Tibial artery (tissue), 4 donors: ENCODE measurements around the gene RWDD2A.

Experiments
- DNase-seq, 2 donors: peaks; one replicate each; pipeline ENCODE4 v3.0.0-alpha.2; 2019
- H3K27ac ChIP-seq, 2 donors: fragments of 200-600 bp; sonication (generic) in 1 of 2; 1 replicate in 1 of 2; 2 replicates in 1 of 2; pipeline ENCODE4 v1.5.1; 2018 to 2019; ENCODE audit warnings: mild to moderate bottlenecking in 1 of 2
- H3K27me3 ChIP-seq, 2 donors: fragments of 200-600 bp; sonication (generic) in 1 of 2; one replicate each; pipeline versions ENCODE4 v1.5.1 to v1.6.0; 2016 to 2019
- H3K36me3 ChIP-seq, 3 donors: fragments of 200-600 bp; sonication (generic) in 2 of 3; one replicate each; pipeline ENCODE4 v1.5.1; 2016 to 2019; ENCODE audit warnings: mild to moderate bottlenecking in 2 of 3
- H3K4me1 ChIP-seq, 4 donors: fragments of 200-600 bp; sonication (generic) in 2 of 4; 1 replicate in 3 of 4; 2 replicates in 1 of 4; pipeline ENCODE4 v1.5.1; 2016 to 2019
- H3K4me3 ChIP-seq, 2 donors: fragments of 200-600 bp; sonication (generic) in 1 of 2; 1 replicate in 1 of 2; 2 replicates in 1 of 2; pipeline ENCODE4 v1.5.1; 2018 to 2019; ENCODE audit warnings: mild to moderate bottlenecking in 2 of 2
- H3K9me3 ChIP-seq, 3 donors: fragments of 200-600 bp; sonication (generic) in 1 of 3; one replicate each; pipeline ENCODE4 v1.5.1; 2016 to 2019
- CTCF ChIP-seq, 2 experiments: fragments of 200-600 bp in 1 of 2; fragments of 450-650 bp in 1 of 2; IDR thresholded peaks; one replicate each; pipeline ENCODE4 v1.5.1; 2017 to 2019; ENCODE audit warnings: antibody characterized with exemption in 2 of 2, mild to moderate bottlenecking in 1 of 2, moderate library complexity in 1 of 2
- intact Hi-C: fragments of 100-400 bp; cut with DNase I; formaldehyde crosslinking; loops from one replicate; pipeline ENCODE4 v1.15.0; 2023; ENCODE audit warnings: low total_unique reads

Gene RWDD2A

GRCh38 chr6:83180426-83180950 is 12.7 kb upstream of the RWDD2A start:
- Histone ChIP-seq H3K27ac (no peak overlapping the region), H3K4me1 (no peaks in the 10 kb centered on the region), H3K36me3 (peaks cover 38 to 65% (median 55%) of the 10 kb centered on the region in 3 donors), H3K27me3 (no peaks in the 10 kb centered on the region), H3K9me3 (no peaks in the 10 kb centered on the region), H3K4me3 (no peak overlapping the region)
- no peak for TF ChIP-seq CTCF (IDR thresholded peaks at IDR 0.05)
- intact Hi-C loops: no loop called here
- DNase-seq: no peak

- no peak overlapping the region for H3K4me3 ChIP-seq
- H3K36me3 ChIP-seq: peaks cover 32 to 66% (median 61%) of the 10 kb centered on the region in 3 donors
- intact Hi-C loops: no loop called here
- H3K4me1 ChIP-seq: no peaks in the 10 kb centered on the region
- H3K9me3 ChIP-seq: no peaks in the 10 kb centered on the region
- H3K27ac ChIP-seq: no peak overlapping the region
- H3K27me3 ChIP-seq: no peaks in the 10 kb centered on the region
- DNase-seq: no peak
- TF ChIP-seq CTCF (IDR thresholded peaks at IDR 0.05): no peak
Measured at GRCh38 chr6:83182114-83182513, 11.0 kb upstream of the RWDD2A start.

- DNase-seq: no peak
- intact Hi-C loops: no loop called here
- Histone ChIP-seq H3K27me3 (no peaks in the 10 kb centered on the region), H3K4me3 (no peak overlapping the region), H3K4me1 (no peaks in the 10 kb centered on the region), H3K27ac (no peak overlapping the region), H3K36me3 (peaks cover 32 to 66% (median 51%) of the 10 kb centered on the region in 3 donors), H3K9me3 (no peaks in the 10 kb centered on the region)
- TF ChIP-seq CTCF (IDR thresholded peaks at IDR 0.05): no peak
Measured at GRCh38 chr6:83183082-83183828, 9.9 kb upstream of the RWDD2A start.

GRCh38 chr6:83185096-83185495 is 8.1 kb upstream of the RWDD2A start:
- H3K27me3 ChIP-seq: no peaks in the 10 kb centered on the region
- H3K4me3 ChIP-seq: no peak overlapping the region
- TF ChIP-seq CTCF (IDR thresholded peaks at IDR 0.05): no peak
- no peak for DNase-seq
- H3K27ac ChIP-seq: no peak overlapping the region
- intact Hi-C loops: no loop called here
- H3K4me1 ChIP-seq: peaks cover 0 to 4% (median 0%) of the 10 kb centered on the region in 4 donors
- H3K36me3 ChIP-seq: peaks cover 32 to 63% (median 40%) of the 10 kb centered on the region in 3 donors
- H3K9me3 ChIP-seq: no peaks in the 10 kb centered on the region

GRCh38 chr6:83188501-83188900 is 4.7 kb upstream of the RWDD2A start:
- no peak overlapping the region for H3K4me3 ChIP-seq
- no peak overlapping the region for H3K27ac ChIP-seq
- H3K4me1 ChIP-seq: peaks cover 0 to 26% (median 9%) of the 10 kb centered on the region in 4 donors
- no peak for TF ChIP-seq CTCF (IDR thresholded peaks at IDR 0.05)
- no peaks in the 10 kb centered on the region for H3K9me3 ChIP-seq
- intact Hi-C loops: no loop called here
- no peaks in the 10 kb centered on the region for H3K27me3 ChIP-seq
- peaks cover 8 to 47% (median 17%) of the 10 kb centered on the region in 3 donors for H3K36me3 ChIP-seq
- DNase-seq: no peak
